IPS-11a (cell line): ENCODE measurements around the gene DALRD3.

Experiments used
- H3K4me3 ChIP-seq: one replicate; pipeline ENCODE4 v1.5.1; 2013; ENCODE audit warnings: low read depth, low read length, control low read depth

DALRD3 gene

GRCh38 chr3:49017971-49018706 is at the start of gene DALRD3:
Gene DALRD3 (minus strand): TSS chr3:49018580. CDS start chr3:49018564, 16 bp downstream.
- H3K4me3 ChIP-seq: peak within 1 kb of the TSS; percentile 82

- H3K4me3 ChIP-seq: no peak overlapping the region
These were observed 39.6 kb upstream of the DALRD3 start for GRCh38 chr3:49058011-49058410.

- H3K4me3 ChIP-seq: no peak overlapping the region
These were observed 38.9 kb upstream of the DALRD3 start for GRCh38 chr3:49057268-49057667.

GRCh38 chr3:49054344-49054862 is 36.0 kb upstream of the DALRD3 start:
- H3K4me3 ChIP-seq: no peak overlapping the region

GRCh38 chr3:49053543-49053942 is 35.2 kb upstream of the DALRD3 start:
- no peak overlapping the region for H3K4me3 ChIP-seq

- H3K4me3 ChIP-seq: no peak overlapping the region
These were observed 16.9 kb upstream of the DALRD3 start for GRCh38 chr3:49035281-49035680.

- H3K4me3 ChIP-seq: no peak overlapping the region
These were observed 16.3 kb upstream of the DALRD3 start for GRCh38 chr3:49034650-49035049.

- no peak overlapping the region for H3K4me3 ChIP-seq
These were observed 14.4 kb upstream of the DALRD3 start for GRCh38 chr3:49032646-49033304.

GRCh38 chr3:49030321-49030720 is 11.9 kb upstream of the DALRD3 start:
- H3K4me3 ChIP-seq: no peak overlapping the region

GRCh38 chr3:49029563-49029884 is 11.1 kb upstream of the DALRD3 start:
- no peak overlapping the region for H3K4me3 ChIP-seq

- H3K4me3 ChIP-seq: peak within 1 kb of the TSS; percentile 45
These were observed 10.5 kb upstream of the DALRD3 start, which contains the start of gene IMPDH2 for GRCh38 chr3:49028673-49029562. Gene IMPDH2 (minus strand): TSS chr3:49029398. CDS start chr3:49029350, 48 bp downstream.

GRCh38 chr3:49028298-49028672 is 9.9 kb upstream of the DALRD3 start:
- H3K4me3 ChIP-seq: peak overlapping the region; percentile 45

GRCh38 chr3:49027634-49028033 is 9.3 kb upstream of the DALRD3 start:
- no peak overlapping the region for H3K4me3 ChIP-seq

- H3K4me3 ChIP-seq: no peak overlapping the region
These were observed 8.2 kb upstream of the DALRD3 start for GRCh38 chr3:49026536-49026935.

- H3K4me3 ChIP-seq: no peak overlapping the region
These were observed 7.6 kb upstream of the DALRD3 start for GRCh38 chr3:49025793-49026520.

- H3K4me3 ChIP-seq: no peak overlapping the region
These were observed 6.8 kb upstream of the DALRD3 start for GRCh38 chr3:49025005-49025792.

- no peak overlapping the region for H3K4me3 ChIP-seq
These were observed 6.1 kb upstream of the DALRD3 start for GRCh38 chr3:49024449-49024848.

GRCh38 chr3:49023775-49024174 is 5.4 kb upstream of the DALRD3 start:
- H3K4me3 ChIP-seq: no peak overlapping the region

GRCh38 chr3:49022688-49023171 is 4.3 kb upstream of the DALRD3 start:
- H3K4me3 ChIP-seq: peak overlapping the region; percentile 98
